ENCODE results near the gene DMXL1. TPM values are rescaled to one million over a fixed set of nuclear protein-coding genes. Genes with fewer than 3 reads are reported as not detected.

The DMXL1 gene
- total RNA-seq, 1 donor from 2014 or later: 89.3 TPM

DNA sequence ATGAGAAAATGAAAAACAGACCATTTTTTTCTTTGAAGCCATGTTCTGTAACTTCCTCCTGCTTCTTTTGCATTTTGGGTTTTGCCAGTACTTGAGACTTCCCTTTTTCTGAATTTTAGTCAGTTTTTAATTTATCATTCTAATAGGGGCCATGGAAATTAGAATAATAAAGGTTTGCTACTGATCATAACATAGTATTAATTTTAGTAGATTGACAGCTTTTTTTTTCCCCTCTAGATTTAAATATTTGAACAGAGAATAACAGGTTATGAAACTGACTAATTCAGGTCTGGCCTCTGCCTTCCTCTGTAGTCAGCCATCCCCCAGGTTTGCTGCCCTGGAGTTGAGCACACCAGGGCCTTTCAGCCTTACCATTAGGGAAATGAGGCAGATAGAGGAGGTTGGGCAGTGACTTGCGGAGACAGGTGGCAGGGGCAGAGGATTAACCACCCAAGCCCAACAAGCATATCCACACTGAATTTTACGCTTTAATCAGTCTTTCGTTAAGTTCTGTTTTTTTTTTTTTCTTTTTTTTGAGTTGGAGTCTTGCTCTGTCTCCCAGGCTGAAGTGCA lies 204.8 kb downstream of the DMXL1 start:
- intact Hi-C loops (cut with DNase I): no loop called here
- ATAC-seq (no peak), DNase-seq (ENCODE audit: low spot score) (no peak)

DNA sequence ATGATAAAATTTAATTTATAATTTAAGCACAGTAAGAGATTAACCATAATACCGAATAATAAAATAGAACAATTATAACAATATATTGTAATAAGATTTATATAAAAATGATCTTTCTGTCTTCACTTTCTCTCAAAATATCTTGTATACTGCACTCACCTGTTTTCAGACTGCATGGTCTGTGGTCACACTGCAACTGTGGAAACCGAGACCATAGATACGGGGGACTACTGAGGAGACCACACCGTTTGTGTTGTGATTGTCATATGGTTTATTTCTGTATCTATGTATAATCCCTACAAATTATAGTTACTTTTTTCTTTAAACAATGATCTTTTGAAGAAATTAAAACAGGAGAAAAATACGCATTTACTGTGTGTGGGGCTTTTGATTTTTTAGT lies 206.1 kb downstream of the DMXL1 start:
- intact Hi-C loops (cut with DNase I): no loop called here
- no peak for ATAC-seq

DNA sequence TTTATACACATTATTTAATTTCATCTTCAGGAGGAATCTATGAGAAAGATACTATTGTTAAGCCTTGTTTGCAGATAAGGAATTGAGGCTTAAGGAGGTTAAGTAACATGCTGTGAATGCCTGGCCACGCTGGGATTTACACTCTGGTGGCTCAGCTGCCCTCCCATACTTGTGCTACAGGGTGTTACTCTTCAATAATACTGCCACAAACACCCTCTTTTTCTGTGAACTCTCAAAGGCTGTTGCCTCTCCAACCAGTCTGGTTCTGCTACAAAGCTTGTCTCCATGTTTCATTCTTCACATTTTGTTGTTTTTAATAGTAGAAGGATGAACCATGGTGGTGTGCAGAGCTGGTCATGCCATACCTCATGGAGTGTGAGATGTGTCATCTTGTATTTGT lies 208.2 kb downstream of the DMXL1 start:
- intact Hi-C loops (cut with DNase I): no loop called here
- DNase-seq (ENCODE audit: low spot score) (no peak), ATAC-seq (no peak)

More for the DNA sequence above, 206.1 kb downstream of the DMXL1 start:
- DNase-seq (ENCODE audit: low spot score): no peak

DNA sequence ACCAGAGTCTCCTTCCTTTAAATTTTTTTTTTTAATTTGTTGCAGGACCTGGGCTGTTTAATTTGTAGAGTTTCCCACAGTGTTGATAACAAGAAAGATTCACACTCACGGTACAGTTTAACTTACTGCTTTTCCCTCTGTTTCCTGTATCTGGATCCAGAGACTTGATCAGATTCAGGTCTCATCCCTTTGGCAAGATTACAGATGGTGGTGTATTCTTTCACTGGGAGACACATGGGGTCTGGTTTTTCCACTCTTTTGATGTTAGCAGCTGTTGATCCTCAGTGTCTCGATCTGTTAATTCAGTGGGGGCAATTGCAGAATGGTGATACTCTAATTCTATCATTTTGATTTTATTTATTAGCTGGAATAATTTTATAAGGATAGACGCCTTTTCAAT lies 209.5 kb downstream of the DMXL1 start:
- intact Hi-C loops (cut with DNase I): no loop called here
- no peak for ATAC-seq
- DNase-seq (ENCODE audit: low spot score): no peak

DNA sequence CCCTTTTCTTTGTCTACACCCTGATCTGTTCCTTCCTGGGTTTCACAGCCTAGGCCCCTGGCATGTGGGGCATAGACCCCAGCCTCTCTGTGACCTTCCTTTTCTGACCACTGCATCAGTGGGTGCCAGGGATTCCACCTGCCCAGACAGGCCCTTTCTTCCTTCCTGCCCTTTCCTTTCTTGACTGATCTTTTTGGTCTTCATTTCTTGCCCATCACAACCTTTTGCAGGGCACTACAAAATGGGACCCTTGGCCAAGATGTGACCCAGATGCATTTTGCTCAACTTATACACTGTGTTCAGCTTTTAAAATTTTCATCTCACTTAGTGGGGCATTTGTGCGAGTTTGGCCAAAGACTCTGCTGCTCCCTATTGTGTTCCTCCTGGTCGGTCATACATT lies 211.7 kb downstream of the DMXL1 start:
- DNase-seq (ENCODE audit: low spot score) (no peak), ATAC-seq (no peak)
- intact Hi-C loops (cut with DNase I): no loop called here

DNA sequence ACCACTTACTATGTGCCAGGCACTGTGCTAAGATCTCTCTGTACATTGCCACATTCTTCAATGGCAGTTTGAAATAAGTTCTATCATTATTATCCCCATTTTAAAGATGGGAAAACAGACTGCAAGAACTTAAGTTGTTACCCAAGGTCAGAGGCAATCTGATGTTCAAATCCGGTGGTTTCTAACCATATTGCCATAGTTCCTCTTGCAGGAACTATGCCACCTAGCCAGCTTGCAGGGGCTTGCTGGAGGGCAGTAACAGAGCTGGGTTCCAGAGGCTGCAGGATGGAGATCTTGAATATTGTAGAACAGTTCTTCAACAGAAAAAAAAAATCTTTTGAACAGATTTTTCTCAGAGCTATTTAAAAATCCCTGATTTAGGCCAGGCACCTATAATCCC lies 213.1 kb downstream of the DMXL1 start:
- intact Hi-C loops (cut with DNase I): no loop called here
- DNase-seq (ENCODE audit: low spot score) (no peak), ATAC-seq (no peak)

DNA sequence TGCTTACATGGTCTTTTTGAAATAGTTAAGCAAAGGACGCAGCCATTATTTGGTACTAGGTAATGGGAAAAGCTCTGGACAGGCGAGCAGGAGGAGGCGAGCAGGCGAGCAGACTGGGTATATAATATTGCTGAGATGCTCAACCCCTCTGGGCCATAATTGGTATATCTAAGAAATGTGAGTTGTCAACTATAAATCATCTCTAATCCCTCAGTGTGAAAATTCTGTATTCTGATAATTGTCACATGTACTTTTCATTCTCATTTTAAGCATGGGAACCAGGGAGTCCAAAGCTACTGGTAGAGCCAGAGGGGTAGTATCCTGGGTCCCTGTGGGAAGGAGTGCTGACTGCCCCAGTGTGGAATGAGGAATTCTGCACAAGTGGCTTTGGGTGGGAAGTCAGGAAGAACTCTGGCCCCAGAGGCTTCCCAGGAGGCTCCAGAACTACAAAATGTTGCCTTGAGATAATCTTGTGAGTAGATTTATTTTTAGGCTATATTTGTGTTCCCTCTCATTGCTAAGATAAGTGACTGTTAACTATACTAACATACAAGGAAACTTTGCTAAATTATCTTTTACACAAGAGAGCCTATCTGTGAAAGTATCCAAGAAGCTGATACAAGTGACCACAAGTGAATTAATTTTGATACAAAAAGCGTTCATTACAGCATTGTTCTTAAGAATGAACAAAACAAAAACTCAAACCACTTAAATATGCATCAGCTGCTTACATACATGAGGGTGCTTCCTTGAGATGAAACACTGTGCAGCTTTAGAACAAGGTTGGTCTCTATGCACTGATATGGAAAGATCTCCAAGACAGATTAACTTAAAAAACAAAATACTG lies 214.4 kb downstream of the DMXL1 start:
- no peak for DNase-seq (ENCODE audit: low spot score)
- no peak for ATAC-seq
- intact Hi-C loops (cut with DNase I): no loop called here

DNA sequence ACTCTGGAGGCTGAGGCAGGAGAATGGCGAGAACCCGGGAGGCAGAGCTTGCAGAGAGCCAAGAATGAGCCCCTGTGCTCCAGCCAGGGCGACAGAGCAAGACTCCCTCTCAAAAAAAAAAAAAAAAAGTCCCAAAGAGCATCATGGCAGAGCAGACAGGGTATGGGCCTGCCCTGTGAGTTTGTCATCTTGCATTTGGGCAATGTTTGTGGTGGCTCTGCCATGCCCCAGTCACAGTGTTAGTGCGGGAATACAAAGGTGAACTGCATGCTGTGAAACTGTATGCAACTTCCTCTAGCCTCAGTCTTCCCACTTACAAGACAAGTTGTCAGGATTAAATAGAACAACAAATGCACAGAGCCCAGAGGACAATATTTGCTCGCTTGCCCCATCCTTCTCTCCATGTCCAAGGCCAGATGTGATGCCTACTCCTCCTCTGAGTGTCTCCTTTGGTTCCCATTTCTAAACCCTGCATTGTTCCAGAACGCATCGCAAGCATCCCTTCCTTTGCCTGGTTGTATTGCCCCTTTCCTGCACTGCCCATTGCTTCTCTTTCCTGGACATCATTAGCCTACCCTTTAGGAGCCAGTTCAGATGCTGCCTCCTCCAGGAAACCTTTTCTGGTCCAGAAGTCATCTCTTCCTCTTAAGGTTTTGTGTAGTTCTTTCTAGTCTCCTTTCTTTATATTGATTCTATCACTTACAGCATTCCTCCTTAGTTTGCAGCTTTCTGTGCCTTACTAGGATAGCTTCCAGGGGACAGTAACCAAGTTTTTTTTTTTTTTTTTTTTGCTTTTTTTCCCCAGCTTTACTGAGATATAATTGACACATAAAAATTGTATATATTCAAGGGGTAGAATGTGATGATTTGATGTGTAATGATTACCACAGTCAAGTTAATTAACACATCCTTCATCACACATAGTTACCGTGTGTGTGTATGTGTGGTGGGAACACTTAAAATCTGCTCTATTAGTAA lies 215.9 kb downstream of the DMXL1 start:
- no peak for DNase-seq (ENCODE audit: low spot score)
- intact Hi-C loops (cut with DNase I): no loop called here
- no peak for ATAC-seq

DNA sequence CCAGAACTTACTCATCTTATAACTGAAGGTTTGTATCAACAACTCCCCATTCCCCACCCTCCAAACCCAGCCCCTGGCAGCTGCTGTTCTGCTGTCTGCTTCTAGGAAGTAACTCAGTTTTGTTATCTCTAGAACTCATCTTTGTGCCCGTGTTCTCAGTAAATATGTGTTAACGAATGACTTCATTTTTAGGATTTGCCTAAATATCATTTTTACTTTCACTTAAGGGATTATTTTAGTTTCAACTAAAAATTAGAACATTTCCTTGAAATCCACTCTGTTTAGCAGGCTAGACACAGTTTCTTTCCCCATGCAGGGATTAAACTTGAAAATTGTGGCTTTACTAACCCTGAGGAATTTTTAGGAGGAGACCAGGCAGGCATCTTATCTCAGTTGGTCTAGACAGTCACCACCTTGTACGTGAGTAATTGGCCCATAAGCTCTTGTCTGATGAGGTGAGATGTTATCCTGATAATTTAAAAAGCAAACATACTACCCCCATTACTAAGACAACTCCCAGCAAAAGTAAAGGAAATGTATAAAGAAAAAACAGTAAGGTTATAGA lies 216.7 kb downstream of the DMXL1 start:
- ATAC-seq: no peak
- no peak for DNase-seq (ENCODE audit: low spot score)
- intact Hi-C loops (cut with DNase I): no loop called here

DNA sequence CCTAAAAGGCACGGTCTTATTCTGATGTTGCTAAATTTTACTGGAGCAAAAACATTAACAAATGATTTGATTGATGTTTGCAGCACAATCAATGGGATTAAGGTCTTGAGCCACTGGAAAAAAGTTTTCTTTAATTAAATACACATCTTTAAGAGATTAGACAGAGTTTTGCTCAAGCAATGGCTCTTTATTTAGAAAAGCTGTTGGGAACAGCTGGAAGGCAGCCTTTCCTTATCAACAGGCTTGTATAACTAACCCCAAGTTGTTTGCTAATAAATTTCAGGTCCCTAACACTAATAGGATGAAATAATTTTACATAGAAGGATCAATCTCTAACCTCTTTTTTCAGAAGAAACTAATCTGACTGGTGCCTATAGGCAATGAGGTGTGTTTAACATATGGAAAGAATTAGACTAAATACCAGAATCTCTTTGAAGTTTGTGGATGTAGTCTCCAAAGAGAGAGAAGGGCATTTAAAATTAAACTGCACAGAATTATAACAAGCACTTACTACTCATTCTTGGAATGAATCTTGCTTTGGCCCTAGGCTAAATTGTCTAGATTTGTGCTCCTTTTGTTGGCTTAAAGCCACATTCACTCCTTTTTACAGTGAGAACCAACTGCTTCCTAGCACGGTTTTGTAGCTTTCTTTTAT lies 217.6 kb downstream of the DMXL1 start:
- intact Hi-C loops (cut with DNase I): no loop called here
- no peak for ATAC-seq
- DNase-seq (ENCODE audit: low spot score): no peak

DNA sequence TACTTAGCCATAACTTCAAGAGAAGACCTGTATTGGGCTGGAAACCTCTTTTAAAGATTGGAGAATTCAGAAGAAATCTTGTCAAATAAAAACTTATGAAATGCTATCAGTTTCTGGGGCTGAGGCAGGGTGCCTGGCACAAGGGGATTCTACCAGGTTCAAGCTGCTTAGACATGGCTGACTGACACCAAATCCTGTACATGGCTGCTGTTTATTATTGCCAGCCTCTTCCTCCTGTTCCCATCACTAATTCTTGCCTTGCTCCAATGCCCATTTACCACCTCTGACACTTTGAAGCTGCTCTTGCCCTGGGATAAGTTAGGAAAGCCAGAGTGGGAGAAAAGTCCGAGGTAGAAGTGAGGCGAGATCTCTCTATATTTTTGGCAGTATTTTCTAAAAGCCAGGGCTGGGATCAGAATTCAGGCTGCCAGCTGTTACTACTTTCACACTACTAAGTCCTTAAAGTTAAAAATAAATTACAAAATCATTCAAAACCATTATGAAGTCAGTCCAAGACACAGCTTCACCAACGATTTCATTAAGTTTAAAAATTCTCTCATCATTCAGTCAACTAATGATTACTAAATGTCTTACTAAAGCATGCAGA lies 218.7 kb downstream of the DMXL1 start:
- DNase-seq (ENCODE audit: low spot score): no peak
- intact Hi-C loops (cut with DNase I): no loop called here
- no peak for ATAC-seq

DNA sequence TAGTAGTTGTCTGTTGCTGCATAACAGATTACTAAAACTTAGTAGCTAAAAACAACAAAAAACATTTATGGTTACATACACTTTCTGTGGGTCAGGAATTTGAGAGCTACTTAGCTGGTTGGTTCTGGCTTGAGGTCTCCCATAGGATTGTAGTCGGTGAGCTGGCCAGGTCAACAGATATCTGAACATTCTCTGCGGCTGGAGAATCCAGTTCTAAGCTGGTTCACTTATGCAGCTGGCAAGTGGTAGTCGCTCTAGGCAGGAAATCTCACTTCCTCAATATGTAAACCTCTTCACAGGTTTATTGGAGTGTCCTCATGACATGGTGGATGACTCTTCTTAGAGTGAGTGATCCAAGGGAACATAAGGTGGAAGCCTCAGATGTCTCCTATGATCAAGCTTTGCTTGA lies 219.3 kb downstream of the DMXL1 start:
- no peak for ATAC-seq
- no peak for DNase-seq (ENCODE audit: low spot score)
- intact Hi-C loops (cut with DNase I): no loop called here

DNA sequence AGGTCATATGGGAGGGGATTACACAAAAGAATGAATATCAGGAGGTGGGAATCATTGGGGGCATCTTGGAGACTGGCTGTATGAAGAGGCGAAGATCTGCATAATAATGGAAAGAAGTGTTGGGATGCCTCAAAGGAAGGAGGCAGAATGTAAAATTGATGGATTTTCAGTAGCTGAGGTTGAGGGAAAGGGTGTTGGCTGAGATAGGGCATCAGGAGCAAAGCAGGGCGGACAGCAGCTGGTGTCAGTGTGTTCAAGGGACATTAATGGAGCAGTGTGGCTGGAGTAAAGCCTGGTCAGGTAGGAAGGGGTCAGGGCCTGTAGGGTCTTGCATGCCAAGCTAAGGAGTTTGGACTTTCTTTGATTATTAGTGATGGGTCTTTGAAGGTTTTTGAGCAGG lies 219.7 kb downstream of the DMXL1 start:
- ATAC-seq (no peak), DNase-seq (ENCODE audit: low spot score) (no peak)
- intact Hi-C loops (cut with DNase I): no loop called here

DNA sequence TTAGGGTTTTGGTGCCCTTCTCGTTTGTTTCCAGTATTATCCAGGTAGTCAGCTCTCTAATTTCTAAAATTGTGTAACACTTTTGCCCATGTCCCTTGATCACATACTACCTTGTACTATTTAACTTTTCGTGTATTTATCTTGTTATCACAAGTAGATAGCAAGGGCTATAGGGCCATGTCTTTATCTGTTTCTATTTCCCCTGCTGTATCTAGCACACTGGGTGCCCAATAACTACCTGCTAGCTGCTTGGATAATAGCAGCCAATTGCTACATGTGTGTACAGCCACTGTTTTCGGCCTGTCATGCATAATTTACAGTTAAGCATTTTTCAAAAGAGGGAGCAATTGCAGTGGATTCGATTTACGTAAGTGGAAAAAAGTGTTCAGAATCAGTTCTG lies 220.2 kb downstream of the DMXL1 start:
- DNase-seq (ENCODE audit: low spot score) (no peak), ATAC-seq (no peak)
- intact Hi-C loops (cut with DNase I): no loop called here

DNA sequence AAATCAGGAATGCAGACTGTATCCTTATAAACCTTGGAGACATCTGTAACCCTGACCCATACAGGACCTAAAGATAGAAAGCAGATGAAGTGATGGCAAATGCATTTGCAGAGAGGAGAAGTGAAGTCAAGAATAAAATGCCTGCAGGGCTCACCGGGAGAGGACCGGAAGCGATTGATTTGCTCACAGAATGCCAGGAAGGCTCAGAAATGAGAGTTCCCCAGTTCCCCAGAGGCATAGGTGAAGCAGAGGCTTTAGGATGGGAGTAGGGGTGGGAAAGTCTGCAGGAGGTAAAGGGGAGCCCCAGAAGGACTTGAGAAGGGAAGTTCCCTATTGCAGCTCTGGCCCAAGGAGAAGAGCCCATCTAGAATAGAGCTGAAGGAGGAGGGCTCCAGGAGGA lies 221.0 kb downstream of the DMXL1 start:
- DNase-seq (ENCODE audit: low spot score): no peak
- intact Hi-C loops (cut with DNase I): no loop called here
- no peak for ATAC-seq

DNA sequence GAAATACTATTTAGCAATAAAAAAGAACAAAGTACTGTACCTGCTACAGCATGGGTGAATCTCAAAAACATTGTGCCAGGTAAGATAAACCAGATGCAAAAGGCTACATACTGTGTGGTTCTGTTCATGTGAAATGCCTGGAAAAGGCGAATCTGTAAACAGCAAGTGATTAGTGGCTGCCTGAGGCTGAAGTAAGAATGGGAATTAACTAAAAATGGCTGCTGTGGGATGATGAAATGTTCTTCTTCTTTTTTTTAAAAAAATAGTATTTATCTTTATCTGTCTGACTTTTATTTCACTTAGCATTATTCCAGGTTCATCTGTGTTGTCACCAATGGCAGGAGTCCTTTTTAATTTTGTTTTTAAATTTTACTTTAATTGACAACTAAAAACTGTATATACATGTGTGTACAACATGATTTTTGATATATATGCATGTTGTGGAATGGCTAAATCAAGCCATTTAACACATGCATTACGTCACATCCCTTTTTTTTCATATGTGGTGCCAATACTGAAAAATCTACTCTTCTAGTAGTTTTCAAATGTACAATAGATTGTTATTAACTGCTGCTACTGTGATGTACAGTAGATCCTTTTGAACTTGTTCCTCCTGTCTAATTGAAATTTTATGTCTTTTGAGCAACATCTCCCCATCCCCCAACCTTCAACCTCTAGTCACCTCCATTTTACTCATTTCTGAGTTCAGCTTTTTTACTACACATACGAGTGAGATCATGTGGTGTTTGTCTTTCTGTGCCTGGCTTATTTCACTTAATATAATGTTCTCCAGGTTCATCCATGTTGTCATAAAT lies 222.0 kb downstream of the DMXL1 start:
- no peak for ATAC-seq
- DNase-seq (ENCODE audit: low spot score): no peak
- intact Hi-C loops (cut with DNase I): no loop called here

DNA sequence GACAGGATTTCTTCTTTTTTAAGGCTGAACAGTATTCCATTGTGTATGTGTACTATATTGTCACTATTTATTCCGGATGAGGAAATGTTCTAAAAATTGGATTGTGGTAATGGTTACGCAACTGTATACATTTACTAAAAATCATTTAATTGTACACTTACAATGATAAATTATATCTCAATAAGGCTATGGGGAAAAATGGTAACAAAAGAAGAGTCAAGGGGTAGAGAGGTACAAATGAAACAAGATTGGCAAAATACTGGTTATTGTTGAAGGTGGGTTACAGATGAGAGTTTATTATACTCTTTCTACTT lies 222.6 kb downstream of the DMXL1 start:
- DNase-seq (ENCODE audit: low spot score): no peak
- no peak for ATAC-seq
- intact Hi-C loops (cut with DNase I): no loop called here

All from sciatic nerve (tissue), 2 donors.